Thyroid gland (tissue), 4 donors: ENCODE measurements around the gene HIVEP2. TPM values are rescaled to one million over a fixed set of nuclear protein-coding genes. Genes with fewer than 3 reads are reported as not detected.

ENCODE experiments used
- DNase-seq, 2 donors: peaks; one replicate each; pipeline ENCODE4 v3.0.0-alpha.2; 2019
- H3K27ac ChIP-seq, 3 donors: fragments of 200-600 bp; sonication (generic); 1 replicate in 2 of 3; 2 replicates in 1 of 3; pipeline ENCODE4 v1.5.1; 2016 to 2019; ENCODE audit warnings: mild to moderate bottlenecking in 1 of 3, moderate library complexity in 1 of 3
- H3K27me3 ChIP-seq: fragments of 200-600 bp; sonication (generic); one replicate; pipeline ENCODE4 v1.5.1; 2019
- H3K36me3 ChIP-seq, 2 donors: fragments of 200-600 bp; sonication (generic); one replicate each; pipeline ENCODE4 v1.5.1; 2016 to 2019
- H3K4me1 ChIP-seq, 2 donors: fragments of 200-600 bp; sonication (generic); one replicate each; pipeline ENCODE4 v1.5.1; 2017 to 2019
- H3K4me3 ChIP-seq, 3 donors: fragments of 200-600 bp; sonication (generic); replicated peaks in 1 of 3; 1 replicate in 2 of 3; 2 replicates in 1 of 3; pipeline ENCODE4 v1.5.1; 2016; ENCODE audit warnings: mild to moderate bottlenecking in 1 of 3
- H3K9me3 ChIP-seq: fragments of 200-600 bp; sonication (generic); one replicate; pipeline ENCODE4 v1.5.1; 2017
- CTCF ChIP-seq, 6 experiments: fragments of 200-600 bp in 3 of 6; fragments of 450-650 bp in 3 of 6; sonication (generic) in 3 of 6; IDR thresholded peaks; one replicate each; pipeline ENCODE4 v1.5.1; 2016 to 2019; ENCODE audit warnings: antibody characterized with exemption in 6 of 6, mild to moderate bottlenecking in 2 of 6, inconsistent platforms in 1 of 6, moderate library complexity in 1 of 6
- POLR2A ChIP-seq, 2 donors: fragments of 450-650 bp; IDR thresholded peaks; one replicate each; pipeline ENCODE4 v1.6.1; 2017; ENCODE audit warnings: antibody characterized with exemption in 2 of 2, mild to moderate bottlenecking in 2 of 2, moderate library complexity in 1 of 2
- WGBS, 2 donors: methylation state at CpG; one replicate each; pipeline ENCODE4 v1.1.5; 2017; 5-methylcytosine and 5-hydroxymethylcytosine counted together
- intact Hi-C: fragments of 100-400 bp; cut with DNase I; formaldehyde crosslinking; loops from one replicate; pipeline ENCODE4 v1.15.1; 2023
- total RNA-seq, 4 donors: library from RNA; depleted of rRNA; stranded (reverse); fragments of >200 nt; gene quantifications; one replicate each; pipeline ENCODE4 v1.2.3, GENCODE V29; 2016

HIVEP2 gene
- total RNA-seq, 4 donors from 2014 or later, result 23.3 to 41.8 (median 26.4) TPM

GRCh38 chr6:142958343-142958742 lies 13.4 kb upstream of the HIVEP2 start:
- H3K36me3 ChIP-seq, result no peaks in the 10 kb centered on the region
- H3K4me3 ChIP-seq, result no peak overlapping the region
- no peaks in the 10 kb centered on the region for H3K4me1 ChIP-seq
- H3K27me3 ChIP-seq, result no peaks in the 10 kb centered on the region
- no peak overlapping the region for H3K27ac ChIP-seq
- intact Hi-C loops, result no loop called here
- TF ChIP-seq CTCF (IDR thresholded peaks at IDR 0.05) (no peak), POLR2A (IDR thresholded peaks at IDR 0.05) (no peak)
- no peaks in the 10 kb centered on the region for H3K9me3 ChIP-seq
- no peak for DNase-seq
- 64 to 68% methylated on average over 4 of the region's 4 CpGs for WGBS, 2 donors

DNA sequence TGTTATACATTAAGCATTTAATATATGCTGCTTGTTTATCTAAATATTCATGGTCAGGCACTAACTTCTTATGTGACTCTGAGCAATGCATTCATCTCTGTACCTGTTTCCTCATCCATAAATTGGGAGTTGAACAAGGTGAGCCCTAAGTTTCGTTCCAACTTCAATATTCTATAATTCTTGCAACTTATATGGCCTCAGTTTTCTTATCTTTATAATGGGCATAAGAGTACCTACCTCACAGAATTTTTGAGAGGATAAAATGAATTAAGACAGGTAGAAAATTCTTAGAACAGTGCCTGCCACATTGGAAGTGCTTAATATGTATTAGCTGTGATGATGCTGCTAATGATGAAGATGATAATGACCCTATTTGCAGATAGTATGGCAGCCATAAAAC lies 11.8 kb upstream of the HIVEP2 start:
- H3K27ac ChIP-seq, result no peak overlapping the region
- H3K36me3 ChIP-seq, result no peaks in the 10 kb centered on the region
- no peaks in the 10 kb centered on the region for H3K27me3 ChIP-seq
- intact Hi-C loops, result no loop called here
- no peak for DNase-seq
- TF ChIP-seq POLR2A (IDR thresholded peaks at IDR 0.05) (no peak), CTCF (IDR thresholded peaks at IDR 0.05) (no peak)
- H3K4me3 ChIP-seq, result no peak overlapping the region
- H3K4me1 ChIP-seq, result no peaks in the 10 kb centered on the region
- no peaks in the 10 kb centered on the region for H3K9me3 ChIP-seq
- 87 to 95% methylated on average over 1 of the region's 1 CpG for WGBS, 2 donors

DNA sequence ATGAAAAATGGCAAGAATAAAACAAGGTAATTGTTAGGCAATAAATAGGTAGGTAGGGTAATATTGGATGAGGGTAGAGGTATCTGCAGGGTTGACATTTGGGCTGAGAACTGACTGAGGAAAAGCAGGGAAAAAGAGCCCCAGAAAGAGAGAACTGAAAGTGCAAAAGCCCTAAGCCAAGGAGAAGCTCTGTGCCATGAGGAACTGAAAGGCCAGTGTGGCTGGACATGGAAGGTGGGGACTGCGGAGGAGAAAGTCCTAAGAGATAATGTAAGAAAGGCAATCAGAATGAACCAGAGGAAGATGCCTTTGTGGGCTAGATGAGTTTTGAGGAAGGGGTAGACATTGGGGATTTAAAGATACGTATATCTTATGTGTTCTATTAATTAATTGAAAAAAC lies 9.9 kb upstream of the HIVEP2 start:
- 88 to 91% methylated on average over 2 of the region's 2 CpGs for WGBS, 2 donors
- intact Hi-C loops, result no loop called here
- no peaks in the 10 kb centered on the region for H3K4me1 ChIP-seq
- no peaks in the 10 kb centered on the region for H3K9me3 ChIP-seq
- no peak overlapping the region for H3K27ac ChIP-seq
- DNase-seq, result no peak
- H3K36me3 ChIP-seq, result no peaks in the 10 kb centered on the region
- H3K4me3 ChIP-seq, result no peak overlapping the region
- no peak for TF ChIP-seq CTCF (IDR thresholded peaks at IDR 0.05)
- TF ChIP-seq POLR2A (IDR thresholded peaks at IDR 0.05), result no peak
- H3K27me3 ChIP-seq, result no peaks in the 10 kb centered on the region

- no peaks in the 10 kb centered on the region for H3K9me3 ChIP-seq
- DNase-seq, result no peak
- no peaks in the 10 kb centered on the region for H3K36me3 ChIP-seq
- no peak overlapping the region for H3K27ac ChIP-seq
- intact Hi-C loops, result no loop called here
- WGBS, 2 donors, result 93 to 94% methylated on average over 5 of the region's 5 CpGs
- TF ChIP-seq CTCF (IDR thresholded peaks at IDR 0.05) (no peak), POLR2A (IDR thresholded peaks at IDR 0.05) (no peak)
- no peak overlapping the region for H3K4me3 ChIP-seq
- H3K27me3 ChIP-seq, result no peaks in the 10 kb centered on the region
- H3K4me1 ChIP-seq, result no peaks in the 10 kb centered on the region
These were observed 8.6 kb upstream of the HIVEP2 start for GRCh38 chr6:142953373-142954273.

- Histone ChIP-seq H3K4me1 (no peaks in the 10 kb centered on the region), H3K27me3 (no peaks in the 10 kb centered on the region)
These were observed 7.6 kb upstream of the HIVEP2 start for GRCh38 chr6:142952614-142953013.

More at GRCh38 chr6:142952614-142953013, 7.6 kb upstream of the HIVEP2 start:
- intact Hi-C loops, result no loop called here
- TF ChIP-seq POLR2A (IDR thresholded peaks at IDR 0.05), result no peak
- Histone ChIP-seq H3K36me3 (no peaks in the 10 kb centered on the region), H3K9me3 (no peaks in the 10 kb centered on the region), H3K4me3 (no peak overlapping the region), H3K27ac (no peak overlapping the region)
- 89 to 92% methylated on average over 3 of the region's 3 CpGs for WGBS, 2 donors
- DNase-seq, result no peak
